ENCODE measurements around the gene HLA-DMA.

Gene HLA-DMA

GRCh38 chr6:32973144-32974015 is 20.5 kb upstream of the HLA-DMA start:
- Histone ChIP-seq H3K4me2 (peak overlapping the region; percentile 62), H3K27ac (peak overlapping the region; percentile 100), H3K9ac (peak overlapping the region; percentile 100), H3K79me2 (ENCODE audit: insufficient read depth, low read depth) (peaks cover 85% of the 10 kb centered on the region), H3K4me1 (ENCODE audit: low read depth, poor library complexity, severe bottlenecking) (peaks cover 26% of the 10 kb centered on the region), H4K20me1 (ENCODE audit: insufficient read depth) (peaks cover 56% of the 10 kb centered on the region), H3K27me3 (ENCODE audit: insufficient read depth, low read depth) (no peaks in the 10 kb centered on the region), H3K36me3 (ENCODE audit: insufficient read depth) (peaks cover 36% of the 10 kb centered on the region; the same call in 1 of the 2 replicates), H2AFZ (ENCODE audit: low read depth) (no peak overlapping the region), H3K4me3 (IDR thresholded peaks at IDR 0.05; ENCODE audit: insufficient read depth, low read depth, low read length) (no peak overlapping the region)
- no peak for TF ChIP-seq CTCF (conservative IDR thresholded peaks at IDR 0.05; ENCODE audit: low read depth, low read length)

GRCh38 chr6:32972353-32973143 is 19.7 kb upstream of the HLA-DMA start:
- H3K79me2 ChIP-seq (ENCODE audit: insufficient read depth, low read depth), result peaks cover 84% of the 10 kb centered on the region
- no peak overlapping the region for H3K4me3 ChIP-seq (IDR thresholded peaks at IDR 0.05; ENCODE audit: insufficient read depth, low read depth, low read length)
- peaks cover 34% of the 10 kb centered on the region; the same call in 1 of the 2 replicates for H3K36me3 ChIP-seq (ENCODE audit: insufficient read depth)
- no peak overlapping the region for H2AFZ ChIP-seq (ENCODE audit: low read depth)
- peaks cover 26% of the 10 kb centered on the region for H3K4me1 ChIP-seq (ENCODE audit: low read depth, poor library complexity, severe bottlenecking)
- H3K9ac ChIP-seq, result peak overlapping the region; percentile 100
- H3K4me2 ChIP-seq, result peak overlapping the region; percentile 62
- no peak for TF ChIP-seq CTCF (conservative IDR thresholded peaks at IDR 0.05; ENCODE audit: low read depth, low read length)
- H4K20me1 ChIP-seq (ENCODE audit: insufficient read depth), result peaks cover 48% of the 10 kb centered on the region
- H3K27ac ChIP-seq, result peak overlapping the region; percentile 100
- H3K27me3 ChIP-seq (ENCODE audit: insufficient read depth, low read depth), result no peaks in the 10 kb centered on the region

GRCh38 chr6:32971581-32972352 is 18.9 kb upstream of the HLA-DMA start:
- no peak for TF ChIP-seq CTCF (conservative IDR thresholded peaks at IDR 0.05; ENCODE audit: low read depth, low read length)
- H3K4me3 ChIP-seq (IDR thresholded peaks at IDR 0.05; ENCODE audit: insufficient read depth, low read depth, low read length), result no peak overlapping the region
- H3K36me3 ChIP-seq (ENCODE audit: insufficient read depth), result peaks cover 26% of the 10 kb centered on the region; the same call in 1 of the 2 replicates
- peak overlapping the region; percentile 97 for H3K4me2 ChIP-seq
- peaks cover 78% of the 10 kb centered on the region for H3K79me2 ChIP-seq (ENCODE audit: insufficient read depth, low read depth)
- H3K27ac ChIP-seq, result peak overlapping the region; percentile 100
- peak overlapping the region; percentile 100 for H3K9ac ChIP-seq
- H2AFZ ChIP-seq (ENCODE audit: low read depth), result no peak overlapping the region
- H3K4me1 ChIP-seq (ENCODE audit: low read depth, poor library complexity, severe bottlenecking), result peaks cover 29% of the 10 kb centered on the region
- H3K27me3 ChIP-seq (ENCODE audit: insufficient read depth, low read depth), result no peaks in the 10 kb centered on the region
- H4K20me1 ChIP-seq (ENCODE audit: insufficient read depth), result peaks cover 40% of the 10 kb centered on the region

- TF ChIP-seq CTCF (conservative IDR thresholded peaks at IDR 0.05; ENCODE audit: low read depth, low read length), result no peak
- Histone ChIP-seq H2AFZ (ENCODE audit: low read depth) (no peak overlapping the region), H3K79me2 (ENCODE audit: insufficient read depth, low read depth) (peaks cover 73% of the 10 kb centered on the region), H3K36me3 (ENCODE audit: insufficient read depth) (peaks cover 20% of the 10 kb centered on the region; the same call in 1 of the 2 replicates), H3K9ac (peak overlapping the region; percentile 100), H3K4me2 (peak overlapping the region; percentile 97), H3K27me3 (ENCODE audit: insufficient read depth, low read depth) (no peaks in the 10 kb centered on the region), H3K4me1 (ENCODE audit: low read depth, poor library complexity, severe bottlenecking) (peaks cover 29% of the 10 kb centered on the region), H4K20me1 (ENCODE audit: insufficient read depth) (peaks cover 34% of the 10 kb centered on the region), H3K4me3 (IDR thresholded peaks at IDR 0.05; ENCODE audit: insufficient read depth, low read depth, low read length) (no peak overlapping the region), H3K27ac (peak overlapping the region; percentile 100)
Measured at GRCh38 chr6:32971242-32971580, 18.3 kb upstream of the HLA-DMA start.
